Stimulated activated naive CD8-positive, alpha-beta T cell treated with anti-CD3 and anti-CD28 coated beads, Interleukin-15, Interleukin-2, amounts not matched to agents 100 U/mL and 50 U/mL, for 24 hours (primary cell): Measurements from ENCODE around the gene SEC14L5.
"Not testable (repeated sequence)": the region's sequence is repeated elsewhere in the genome, so short reads cannot be mapped to it uniquely, and the experiment has no call there.

ENCODE experiments used
- ATAC-seq: fragments of 150-1000 bp; cut with Tn5 transposase; one replicate; pipeline ENCODE4 v1.10.0; 2021
- DNase-seq: peaks from one replicate; pipeline ENCODE4 v3.0.0; 2021

Gene SEC14L5

DNA sequence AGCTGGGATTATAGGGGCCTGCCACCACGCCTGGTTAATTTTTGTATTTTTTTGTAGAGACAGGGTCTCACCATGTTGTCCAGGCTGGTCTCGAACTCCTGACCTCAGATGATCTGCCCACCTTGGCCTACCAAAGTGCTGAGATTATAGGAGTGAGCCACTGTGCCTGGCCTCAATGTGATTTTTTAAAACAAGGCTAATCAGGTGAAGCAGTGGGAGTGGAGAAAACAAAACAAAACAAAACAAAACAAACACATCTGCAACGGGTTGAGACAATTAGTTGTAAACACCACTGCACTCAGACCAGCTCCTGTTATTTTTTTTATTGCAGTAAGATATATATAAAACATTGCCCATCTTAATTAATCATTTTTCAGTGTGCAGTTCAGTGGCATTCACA lies 6.5 kb upstream of the SEC14L5 start:
- not testable (repeated sequence) for ATAC-seq, DNase-seq

DNA sequence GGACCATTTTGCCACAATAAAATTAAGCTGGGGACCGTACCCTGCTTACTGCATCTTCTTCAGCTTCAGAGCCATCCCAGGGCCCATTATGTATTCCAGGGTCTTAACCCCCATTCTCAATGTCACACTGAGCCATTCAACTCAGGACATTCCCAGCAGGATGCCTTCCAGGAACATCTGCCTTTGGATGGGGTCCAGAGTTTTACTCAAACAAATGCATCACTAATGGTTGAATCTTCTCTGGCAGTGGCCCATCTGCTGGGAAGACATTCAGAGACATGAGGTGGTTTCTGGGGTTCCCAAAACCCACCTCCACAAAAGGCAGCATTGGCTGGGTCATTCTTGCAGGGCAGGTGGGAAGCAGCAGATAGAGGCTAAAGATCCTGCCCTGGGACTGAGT lies 3.4 kb upstream of the SEC14L5 start:
- DNase-seq, result no peak
- ATAC-seq, result no peak

GRCh38 chr16:4957420-4957719 lies 760 bp upstream of the SEC14L5 start:
- ATAC-seq (no peak), DNase-seq (no peak)

DNA sequence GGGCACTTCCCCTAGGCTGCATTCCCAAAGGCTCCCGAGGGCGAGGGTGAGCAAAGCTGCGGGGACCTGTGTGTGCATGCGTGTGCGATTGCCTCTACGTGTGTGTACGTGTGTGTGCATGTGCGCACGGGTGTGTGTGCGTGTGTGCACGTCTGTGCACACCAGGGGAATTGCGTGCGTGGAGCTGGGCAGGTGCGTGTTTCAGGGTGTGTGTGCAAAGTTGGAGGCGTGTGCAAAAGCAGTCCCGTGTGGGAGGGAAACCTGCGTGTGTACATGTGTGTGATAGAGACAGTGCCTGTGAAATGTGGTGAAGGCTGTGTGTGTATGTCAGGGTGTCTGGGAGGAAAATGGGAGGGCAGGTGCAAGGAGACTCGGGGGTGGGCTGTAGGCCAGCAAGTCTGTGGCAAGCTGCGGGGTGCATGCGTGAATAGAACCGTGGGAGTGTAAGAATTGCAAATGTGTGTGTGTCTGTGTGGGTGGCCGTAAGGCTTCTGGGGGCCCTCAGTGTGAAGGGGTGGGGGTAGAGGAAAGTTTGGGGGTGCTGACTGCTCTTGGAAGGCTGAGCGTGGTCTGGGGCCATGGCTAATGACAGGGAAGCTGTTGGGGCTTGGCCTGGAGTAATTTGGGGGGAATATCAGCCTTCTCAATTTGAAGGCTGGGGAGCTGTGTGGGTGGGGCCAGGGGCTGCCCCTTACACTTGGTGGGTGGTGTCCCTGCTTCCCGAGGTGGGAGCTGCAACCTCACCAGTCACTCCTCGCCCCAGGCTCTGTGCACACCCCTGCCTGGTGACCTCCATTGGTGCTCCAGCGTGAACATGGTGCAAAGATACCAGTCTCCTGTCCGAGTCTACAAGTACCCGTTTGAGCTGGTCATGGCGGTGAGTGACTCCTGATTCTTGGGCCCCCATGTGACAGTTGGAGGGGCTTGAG lies 644 bp downstream of the SEC14L5 start:
- DNase-seq (no peak), ATAC-seq (no peak)

GRCh38 chr16:4960579-4960978 lies 2.4 kb downstream of the SEC14L5 start:
- no peak for DNase-seq
- no peak for ATAC-seq

DNA sequence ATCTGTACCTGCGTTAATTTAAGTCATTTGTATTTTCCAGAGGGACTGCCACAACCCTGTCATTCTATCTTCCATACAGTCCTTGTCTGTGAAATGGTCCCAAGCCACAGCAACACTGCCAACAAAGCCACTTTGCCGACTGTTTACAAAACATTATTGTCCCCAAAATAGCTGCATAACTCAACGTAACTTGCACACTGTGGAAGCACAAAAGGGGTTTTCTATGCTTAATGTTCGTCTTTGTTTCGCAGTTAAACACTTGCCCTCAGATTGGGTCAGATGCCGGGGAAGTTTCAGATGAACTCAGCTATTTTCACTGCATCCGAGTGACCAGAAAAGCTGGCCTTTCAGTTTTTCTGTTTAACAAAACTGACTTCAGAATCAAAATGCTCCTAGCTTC lies 4.6 kb downstream of the SEC14L5 start:
- DNase-seq, result no peak
- no peak for ATAC-seq

- ATAC-seq, DNase-seq: not testable (repeated sequence)
Measured at GRCh38 chr16:4963527-4963926, 5.4 kb downstream of the SEC14L5 start.

DNA sequence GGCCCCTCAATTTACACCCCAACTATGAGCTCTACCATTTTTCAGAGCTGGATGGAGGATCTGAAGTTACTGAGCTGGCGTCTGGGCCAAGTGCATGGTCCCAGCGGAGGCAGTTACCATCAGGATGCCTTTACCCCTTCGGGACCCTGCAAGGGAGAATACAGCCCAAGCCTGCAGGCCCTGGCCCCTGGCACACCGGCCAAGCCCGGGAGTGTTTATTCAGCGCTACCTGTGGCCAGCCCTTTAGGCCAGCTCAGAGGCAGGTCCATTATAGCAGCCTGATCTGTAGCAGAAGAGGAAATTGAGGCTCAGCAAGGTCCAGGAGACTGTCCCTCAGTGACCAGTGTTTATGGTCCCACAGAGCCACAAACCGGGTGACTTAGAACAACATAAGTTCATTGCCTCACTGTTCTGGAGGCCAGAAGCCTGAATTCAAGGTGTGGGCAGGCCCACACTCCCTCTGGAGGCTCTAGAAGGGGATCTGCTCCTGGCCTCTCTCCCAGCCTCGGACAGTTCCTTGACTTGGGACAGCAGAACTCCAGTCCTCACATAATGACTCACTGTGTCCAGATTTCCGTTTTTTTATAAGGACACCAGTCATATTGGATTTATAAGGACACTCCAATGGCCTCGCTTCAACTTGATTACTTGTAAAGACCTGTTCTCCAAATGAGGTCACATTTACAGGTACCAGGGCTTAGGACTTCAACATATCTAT lies 8.8 kb downstream of the SEC14L5 start:
- ATAC-seq, result no peak

DNA sequence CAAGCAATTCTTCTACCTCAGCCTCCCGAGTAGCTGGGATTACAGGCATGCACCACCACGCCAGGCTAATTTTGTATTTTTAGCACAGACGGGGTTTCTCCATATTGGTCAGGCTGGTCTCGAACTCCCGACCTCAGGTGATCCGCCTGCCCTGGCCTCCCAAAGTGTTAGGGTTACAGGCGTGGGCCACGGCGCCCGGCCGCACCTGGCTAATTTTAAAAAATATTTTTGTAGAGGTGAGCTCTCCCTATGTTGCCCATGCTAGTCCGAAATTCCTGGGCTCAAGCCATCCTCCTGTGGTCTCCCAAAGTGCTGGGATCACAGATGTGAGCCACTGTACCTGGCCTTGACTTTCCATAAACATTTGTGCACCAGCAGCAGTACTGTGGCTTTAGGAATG lies 10.1 kb downstream of the SEC14L5 start:
- not testable (repeated sequence) for ATAC-seq, DNase-seq

More for the DNA sequence above, 8.8 kb downstream of the SEC14L5 start:
- no peak for DNase-seq

DNA sequence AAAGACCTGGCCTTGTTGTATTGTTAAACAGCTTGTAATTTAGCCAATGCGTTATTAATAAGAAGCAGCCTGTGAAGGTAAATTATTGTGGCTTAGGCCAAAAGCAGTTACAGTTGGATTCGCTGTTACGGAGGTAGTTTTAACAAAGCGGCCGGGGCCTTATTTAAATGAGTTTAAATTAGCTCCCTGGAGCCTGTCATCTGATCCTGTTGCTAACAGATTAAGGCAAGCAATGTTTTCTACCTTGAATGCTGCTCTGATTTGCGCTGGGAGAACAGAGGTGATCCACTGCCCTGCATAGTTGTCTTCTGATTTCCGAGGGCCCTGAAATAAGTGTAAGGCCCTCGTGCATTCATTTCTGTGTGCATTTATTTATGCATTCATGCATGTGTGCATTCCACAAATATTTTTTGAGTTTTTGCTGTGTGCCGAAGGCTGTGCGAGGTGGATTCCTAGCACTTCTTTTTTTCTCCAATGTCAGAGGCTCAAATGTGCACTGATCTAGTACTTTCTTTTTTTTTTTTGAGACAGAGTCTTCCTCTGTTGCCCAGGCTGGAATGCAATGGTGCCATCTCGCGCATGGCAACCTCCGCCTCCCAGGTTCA lies 10.9 kb downstream of the SEC14L5 start:
- no peak for ATAC-seq
- no peak for DNase-seq

DNA sequence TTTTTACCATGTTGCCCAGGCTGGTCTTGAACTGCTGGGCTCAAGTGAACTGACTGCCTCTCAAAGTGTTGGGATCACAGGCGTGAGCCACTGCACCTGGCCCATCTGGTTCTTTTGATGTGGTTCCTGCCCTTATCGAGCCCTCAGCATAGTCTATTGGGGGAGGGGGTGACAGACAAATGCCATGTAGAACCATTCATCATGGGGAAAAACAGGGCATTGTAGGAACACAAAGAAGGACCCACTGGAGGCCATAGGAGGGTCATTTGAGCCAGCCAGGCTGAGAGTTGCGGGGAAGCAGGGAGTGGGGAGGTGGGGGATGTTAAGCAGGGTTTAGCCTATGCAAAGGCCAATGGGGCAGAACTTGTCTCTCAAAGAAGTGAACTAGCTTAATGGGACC lies 11.9 kb downstream of the SEC14L5 start:
- ATAC-seq (no peak), DNase-seq (no peak)

DNA sequence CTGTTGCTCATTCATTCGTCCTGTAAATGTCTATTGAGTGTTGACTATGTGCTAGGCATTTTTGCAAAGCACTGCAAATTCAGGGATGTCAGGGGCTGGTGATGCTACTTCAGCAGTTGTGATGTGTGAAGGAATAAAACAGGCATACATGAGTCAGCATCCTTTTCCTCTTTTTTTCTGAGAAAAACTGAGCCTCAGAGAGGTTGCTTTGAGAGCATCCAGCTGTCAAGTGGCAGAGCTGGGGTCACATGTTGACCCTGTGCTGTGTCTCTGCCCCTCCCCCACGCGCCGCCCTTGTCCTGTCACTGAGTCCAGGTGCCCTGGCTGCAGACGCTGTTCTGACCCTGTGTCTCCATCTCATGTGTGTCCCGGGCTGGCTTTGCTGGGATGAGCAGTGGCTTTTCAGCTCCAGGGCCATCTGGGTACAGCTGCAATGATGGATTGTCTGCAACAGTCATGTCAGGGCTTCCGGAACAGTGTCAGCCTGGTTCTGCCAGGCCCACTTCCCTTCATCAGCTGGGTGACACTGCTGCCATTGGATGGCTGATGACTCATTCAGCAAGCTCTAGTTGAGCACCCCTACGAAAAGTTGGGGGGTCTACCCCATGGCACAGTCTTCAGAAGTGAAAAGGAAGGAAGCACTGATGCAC lies 14.9 kb downstream of the SEC14L5 start:
- ATAC-seq (no peak), DNase-seq (no peak)

DNA sequence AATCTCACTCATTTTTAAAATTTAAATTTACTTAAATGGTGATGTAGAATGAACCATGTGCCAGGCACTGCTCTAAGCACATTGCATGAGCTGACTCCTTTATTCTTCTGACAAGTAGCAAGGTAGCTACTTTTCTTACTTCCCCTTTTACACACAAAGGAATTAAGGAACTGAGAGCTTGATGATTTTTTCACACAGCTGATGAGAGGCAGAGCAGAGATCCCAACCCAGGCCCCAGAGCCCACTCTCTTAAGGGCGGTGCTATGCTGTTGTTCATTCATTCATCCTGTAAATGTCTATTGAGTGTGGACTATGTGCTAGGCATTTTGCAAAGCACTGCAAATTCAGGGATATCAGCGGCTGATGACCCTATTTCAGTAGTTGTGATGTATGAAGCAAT lies 17.9 kb downstream of the SEC14L5 start:
- ATAC-seq (no peak), DNase-seq (no peak)

GRCh38 chr16:4976611-4977145 lies 18.5 kb downstream of the SEC14L5 start:
- DNase-seq, result no peak
- no peak for ATAC-seq

DNA sequence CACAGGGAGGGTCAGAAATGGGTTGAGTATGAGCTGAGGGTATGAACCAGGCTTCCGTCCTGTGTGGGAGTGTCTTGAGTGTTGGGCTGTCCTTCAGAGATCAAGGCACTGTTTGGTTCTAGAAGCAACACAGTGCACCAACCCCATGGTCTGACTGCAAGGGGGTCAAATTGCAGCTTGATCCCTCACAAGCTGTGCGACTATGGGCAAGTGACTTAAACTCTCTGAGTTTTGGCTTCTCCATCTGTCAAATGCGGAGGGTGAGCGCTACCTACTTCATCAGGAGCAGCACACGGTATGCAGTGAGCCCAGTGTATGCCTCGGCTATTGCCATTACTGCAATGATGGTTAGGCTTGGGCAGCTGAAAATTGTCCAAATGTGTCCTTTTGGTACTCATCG lies 21.0 kb downstream of the SEC14L5 start:
- DNase-seq, result no peak
- no peak for ATAC-seq

DNA sequence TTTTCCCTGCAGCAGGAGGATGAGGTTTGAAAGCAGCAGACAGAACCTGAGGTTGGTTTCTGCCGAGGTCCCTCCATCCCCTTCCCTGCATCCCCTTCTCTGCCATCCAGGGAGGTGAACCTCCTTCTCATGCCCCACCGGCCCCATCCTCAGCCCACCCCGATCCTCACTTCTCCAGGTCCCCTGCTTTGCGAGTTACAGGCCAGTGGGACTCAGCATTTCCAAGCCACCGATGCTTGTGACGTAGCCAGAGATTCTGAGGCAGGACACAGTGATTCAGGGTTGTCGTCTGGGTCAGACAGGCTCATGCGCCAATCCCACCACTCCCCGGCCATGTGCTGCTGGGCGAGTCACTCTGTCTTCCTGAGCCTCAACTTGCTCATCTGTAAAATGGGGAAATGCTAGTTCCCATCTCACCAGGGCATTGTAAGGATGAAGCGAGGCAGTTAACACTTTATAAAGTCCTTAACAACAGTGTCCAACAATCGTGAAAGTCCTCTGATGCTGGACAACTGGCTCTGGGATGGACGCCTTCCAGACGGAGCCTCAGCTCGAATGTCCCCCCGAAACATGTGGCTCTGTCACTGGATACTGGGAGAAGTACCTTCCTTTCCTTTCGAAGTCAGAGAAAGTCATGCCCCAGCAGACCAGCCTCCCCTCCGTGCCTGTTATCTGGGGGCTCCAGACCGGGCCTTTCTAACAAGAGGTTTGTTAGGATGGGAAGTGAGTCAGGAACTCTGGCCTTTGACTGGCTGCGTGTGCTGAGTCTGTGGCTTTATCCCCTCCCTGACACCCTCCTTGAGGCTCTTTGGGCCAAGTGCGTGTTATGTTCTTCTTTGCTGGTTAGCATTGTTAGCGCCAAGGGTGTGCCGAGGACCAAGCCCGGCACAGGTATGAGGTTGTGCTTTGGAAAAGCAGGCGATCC lies 21.9 kb downstream of the SEC14L5 start:
- ATAC-seq, result no peak

DNA sequence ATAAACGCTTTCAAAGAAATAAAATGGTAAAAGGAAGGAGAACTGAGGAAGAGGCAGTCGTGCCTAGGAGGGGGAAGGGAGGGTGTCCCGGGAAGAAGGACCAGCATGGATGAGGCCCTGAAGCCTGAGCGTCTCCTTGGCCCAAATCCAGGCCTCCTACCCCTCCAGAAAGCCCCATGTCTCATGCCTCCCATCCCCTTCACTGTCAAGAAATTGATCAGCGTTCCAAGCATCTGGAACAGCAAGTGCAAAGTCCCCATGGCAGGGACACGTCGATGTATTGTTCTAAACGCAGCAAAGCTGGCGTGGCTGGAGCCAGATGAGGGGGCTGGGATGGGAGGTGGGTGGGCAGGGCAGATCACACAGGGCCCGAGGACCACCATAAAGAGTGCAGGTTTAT lies 22.6 kb downstream of the SEC14L5 start:
- ATAC-seq (no peak), DNase-seq (no peak)

More for the DNA sequence above, 21.9 kb downstream of the SEC14L5 start:
- no peak for DNase-seq

DNA sequence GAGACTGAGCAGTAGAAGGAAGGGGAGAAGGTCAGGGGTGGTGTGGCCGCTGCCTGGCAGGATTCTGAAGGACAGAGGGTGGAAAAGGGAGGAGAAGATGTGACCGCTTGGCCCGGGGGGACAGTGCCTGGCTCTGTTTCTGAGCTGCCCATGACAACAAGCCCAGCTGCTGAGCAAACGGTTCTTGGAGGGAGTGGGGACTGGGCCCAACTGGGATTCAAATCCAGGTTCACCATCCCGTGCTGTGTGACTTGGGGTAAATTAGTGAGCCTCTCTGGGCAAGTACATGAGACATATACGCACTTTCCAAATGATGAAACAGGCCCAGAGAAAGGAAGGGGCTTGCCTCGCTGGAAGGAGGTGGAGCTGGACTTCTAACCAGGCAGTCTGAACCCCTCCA lies 23.3 kb downstream of the SEC14L5 start:
- DNase-seq, result no peak
- ATAC-seq, result no peak

- no peak for ATAC-seq
Measured at GRCh38 chr16:4982056-4982867, 24.1 kb downstream of the SEC14L5 start.

More at GRCh38 chr16:4982056-4982867, 24.1 kb downstream of the SEC14L5 start:
- DNase-seq, result no peak
